NCI-H345 (cell line): ENCODE data around the gene NTM.

ENCODE experiments used
- DNase-seq: peaks from one replicate; lab custom pipeline; 2025; lab: John Stamatoyannopoulos, UW

NTM gene

DNA sequence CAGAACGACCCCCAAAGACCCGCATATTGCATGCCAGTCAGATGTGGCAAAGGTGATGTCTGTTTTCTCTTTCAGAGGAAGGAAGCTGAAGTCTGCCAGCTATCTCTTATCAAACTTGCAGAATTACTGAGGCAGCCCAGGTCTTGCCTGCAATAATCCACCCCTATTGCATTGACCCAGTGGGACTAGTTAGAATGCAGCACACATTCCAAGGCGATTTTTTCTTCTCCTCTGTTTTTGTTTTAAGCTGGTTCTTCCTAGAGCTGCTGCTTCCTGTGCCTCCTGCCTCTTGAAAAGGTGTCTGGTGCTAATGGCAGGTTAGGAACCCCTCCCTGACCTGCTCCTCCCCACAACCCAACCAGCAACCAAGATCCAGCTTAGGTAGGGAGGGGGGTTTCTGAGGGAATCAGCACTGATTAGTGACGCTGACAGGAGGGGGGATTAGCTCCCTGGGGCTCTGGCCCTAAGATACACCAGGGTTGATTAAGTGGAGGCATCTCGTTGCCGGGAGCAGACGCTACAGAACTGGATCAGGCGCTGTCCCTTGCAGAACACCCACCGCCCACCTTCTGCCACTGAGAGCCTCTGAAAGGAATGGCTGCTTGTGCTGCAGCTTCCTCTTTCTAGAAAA lies 2.8 kb downstream of the NTM start:
- no peak for DNase-seq

DNA sequence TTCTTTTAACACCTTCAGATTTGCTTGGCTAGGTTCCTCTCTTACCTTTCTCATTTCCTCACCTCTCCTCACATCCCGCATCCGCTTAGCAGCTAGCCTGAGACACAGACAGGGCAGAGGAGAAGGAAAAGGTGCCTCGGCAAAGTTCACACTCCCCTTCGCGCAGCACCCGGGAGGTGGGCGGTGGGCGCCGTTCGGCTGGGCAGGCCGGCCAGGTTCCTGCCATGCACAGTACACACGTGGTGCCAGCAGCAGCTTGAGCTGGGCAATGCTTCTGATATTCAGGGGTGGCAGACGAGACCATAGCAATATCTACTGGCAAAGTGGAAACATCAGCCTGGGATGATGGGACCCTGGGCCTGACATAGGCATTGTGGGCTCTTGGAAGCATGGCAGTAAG lies 3.3 kb downstream of the NTM start:
- no peak for DNase-seq

DNA sequence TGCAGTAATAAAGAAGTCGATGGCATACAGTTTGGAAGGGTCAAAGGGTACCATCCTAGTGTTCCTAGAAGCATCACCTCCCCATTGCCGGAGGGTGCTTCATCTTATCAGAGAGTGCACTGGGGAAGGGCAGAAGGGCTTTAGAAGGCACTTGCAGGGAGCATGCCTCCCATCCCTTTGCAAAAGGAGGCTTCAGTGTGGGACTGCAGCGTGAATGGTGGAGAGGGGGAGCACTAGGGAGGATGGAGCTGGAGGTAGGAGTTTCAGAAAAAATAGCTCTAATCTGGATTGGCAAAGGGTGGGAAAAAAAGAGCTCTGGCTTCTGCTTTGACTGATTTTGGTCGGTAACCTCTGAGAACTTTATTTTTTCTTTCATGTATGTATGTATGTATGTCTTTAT lies 5.0 kb downstream of the NTM start:
- no peak for DNase-seq

DNA sequence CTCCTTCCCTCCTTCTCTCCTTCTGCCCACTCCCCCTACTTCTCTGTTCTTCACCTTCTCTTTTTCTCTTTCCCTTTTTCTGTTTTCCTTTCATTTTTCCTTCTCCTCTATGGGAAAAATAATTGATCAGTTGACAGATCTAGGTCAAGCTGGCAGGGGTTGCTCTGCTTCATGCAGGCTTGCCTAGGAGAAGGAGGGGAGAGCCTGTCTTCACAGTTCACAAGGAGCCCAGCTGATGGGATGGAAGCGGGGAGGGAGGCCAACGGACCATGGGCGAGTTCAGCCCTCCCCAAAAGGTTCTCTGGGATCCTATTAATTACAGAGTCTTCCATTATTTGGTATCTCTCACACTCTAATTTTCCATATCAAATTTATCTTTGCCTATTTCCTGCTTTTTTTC lies 5.5 kb downstream of the NTM start:
- DNase-seq, result no peak

DNA sequence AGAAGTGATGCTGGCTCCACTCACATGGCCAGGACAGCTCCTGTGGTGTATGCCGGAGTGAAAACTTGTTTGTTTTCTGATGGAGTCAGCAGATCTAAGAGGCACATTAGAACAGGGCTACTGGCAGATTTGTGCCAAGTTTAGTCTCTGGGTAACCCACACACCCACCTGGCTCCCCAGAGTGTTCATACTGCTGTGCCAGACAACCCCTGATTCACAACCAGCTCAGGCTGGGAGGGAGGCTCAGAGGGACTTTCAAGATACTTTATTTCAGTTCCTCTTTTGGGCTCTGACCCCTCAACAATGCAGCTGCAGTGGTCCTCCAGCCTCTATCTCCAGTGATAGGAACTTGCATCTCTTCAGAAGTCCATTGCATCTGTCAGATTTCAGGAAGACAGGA lies 8.5 kb downstream of the NTM start:
- DNase-seq, result no peak

DNA sequence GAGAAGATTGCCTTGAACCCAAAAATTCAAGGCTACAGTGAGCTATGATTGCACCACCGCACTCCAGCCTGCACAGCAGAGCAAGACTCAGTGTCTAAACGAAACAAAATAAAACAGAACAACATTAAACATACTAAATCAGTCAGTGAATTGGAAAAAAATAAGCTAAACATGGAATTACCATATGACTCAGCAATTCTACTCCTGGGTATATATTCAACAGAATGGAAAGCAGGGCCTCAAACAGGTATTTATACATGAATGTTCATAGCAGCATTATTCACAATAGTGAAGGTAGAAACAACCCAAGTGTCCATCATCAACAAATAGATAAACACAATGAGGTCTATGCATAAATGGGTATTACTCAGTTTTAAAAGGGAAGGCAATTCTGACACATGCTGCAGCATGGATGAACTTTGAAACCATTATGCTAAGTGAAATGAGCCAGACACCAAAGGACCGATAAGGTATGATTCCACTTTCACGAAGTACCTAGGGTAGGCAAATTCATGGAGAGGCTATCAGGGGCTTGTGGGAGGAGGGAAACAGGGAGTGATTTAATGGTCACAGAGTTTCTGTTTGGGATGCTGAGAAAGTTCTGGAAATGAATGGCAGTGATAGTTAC lies 15.5 kb downstream of the NTM start:
- no peak for DNase-seq

DNA sequence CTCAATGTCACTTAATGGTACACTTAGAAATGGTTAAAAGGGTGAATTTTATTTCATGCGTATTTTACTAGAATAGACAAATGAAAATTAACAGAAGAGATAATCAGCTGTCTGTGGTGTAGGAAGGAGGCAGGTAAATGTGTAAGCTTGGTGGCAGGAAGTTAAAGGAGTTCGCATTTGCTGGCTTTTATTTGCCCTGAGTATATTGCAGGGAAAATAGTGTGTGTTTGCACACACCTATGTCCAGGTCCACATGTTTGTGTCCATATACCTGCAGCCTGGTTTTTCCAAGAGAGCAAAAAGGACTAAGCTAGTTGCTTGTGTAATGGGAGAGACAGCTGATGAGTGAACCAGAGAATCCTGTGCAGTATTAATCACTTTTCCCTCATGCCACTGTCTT lies 16.0 kb downstream of the NTM start:
- DNase-seq, result no peak

DNA sequence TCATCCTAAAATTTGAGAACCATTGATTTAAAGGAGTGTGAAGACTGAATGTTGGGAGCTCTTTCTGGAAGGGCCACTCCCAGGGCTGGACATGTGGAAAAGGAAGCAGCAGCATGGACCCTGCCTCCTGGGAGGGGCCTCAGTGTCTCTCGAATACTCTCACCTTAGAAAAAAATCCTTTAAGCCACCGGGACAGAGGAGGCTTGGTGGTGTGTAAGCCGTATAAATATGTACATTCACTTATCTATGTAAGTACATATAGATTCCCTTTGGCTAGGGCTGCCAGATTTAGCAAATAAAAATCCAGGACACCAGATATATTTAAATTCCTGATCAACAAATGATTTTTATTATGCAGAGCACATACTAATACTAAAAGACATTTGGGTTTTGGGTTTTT lies 17.6 kb downstream of the NTM start:
- no peak for DNase-seq

DNA sequence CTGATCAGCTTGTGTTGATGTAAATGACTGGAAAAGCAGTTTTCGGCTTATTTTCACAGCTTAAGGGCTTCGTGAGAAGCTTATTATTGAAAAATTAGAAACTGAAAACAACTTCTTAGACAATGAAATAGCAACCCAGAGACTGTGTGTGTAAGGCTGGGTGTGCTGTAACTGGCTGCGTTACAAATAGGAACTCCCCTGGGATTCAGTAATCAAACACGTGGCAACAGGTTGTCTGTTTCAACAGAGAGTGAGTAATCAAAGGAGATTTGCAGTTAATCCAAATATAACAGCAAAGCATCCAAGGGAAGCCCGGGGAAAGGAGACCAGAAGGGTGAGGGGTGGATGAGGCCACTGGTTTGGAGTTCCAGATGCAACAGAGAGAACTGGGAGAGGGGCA lies 19.2 kb downstream of the NTM start:
- DNase-seq, result no peak

DNA sequence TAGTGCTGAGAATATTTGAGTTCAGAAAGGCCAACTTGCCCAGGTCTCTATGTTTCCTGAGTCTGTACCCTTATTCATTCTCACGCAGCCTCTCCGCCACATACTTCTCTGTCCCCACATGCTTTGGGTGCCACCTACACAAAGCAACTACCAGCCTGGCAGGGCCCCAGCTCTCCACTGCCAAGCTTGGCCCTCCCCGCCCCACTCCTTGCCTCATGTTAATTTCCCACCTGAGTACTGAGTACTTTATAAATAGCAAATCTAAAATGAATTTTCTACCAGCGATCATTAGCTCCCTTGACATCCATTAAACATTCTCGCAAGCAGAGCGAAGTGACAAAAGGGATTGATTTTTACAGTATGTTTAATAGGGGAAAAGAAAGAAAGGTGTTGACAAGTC lies 20.8 kb downstream of the NTM start:
- no peak for DNase-seq

DNA sequence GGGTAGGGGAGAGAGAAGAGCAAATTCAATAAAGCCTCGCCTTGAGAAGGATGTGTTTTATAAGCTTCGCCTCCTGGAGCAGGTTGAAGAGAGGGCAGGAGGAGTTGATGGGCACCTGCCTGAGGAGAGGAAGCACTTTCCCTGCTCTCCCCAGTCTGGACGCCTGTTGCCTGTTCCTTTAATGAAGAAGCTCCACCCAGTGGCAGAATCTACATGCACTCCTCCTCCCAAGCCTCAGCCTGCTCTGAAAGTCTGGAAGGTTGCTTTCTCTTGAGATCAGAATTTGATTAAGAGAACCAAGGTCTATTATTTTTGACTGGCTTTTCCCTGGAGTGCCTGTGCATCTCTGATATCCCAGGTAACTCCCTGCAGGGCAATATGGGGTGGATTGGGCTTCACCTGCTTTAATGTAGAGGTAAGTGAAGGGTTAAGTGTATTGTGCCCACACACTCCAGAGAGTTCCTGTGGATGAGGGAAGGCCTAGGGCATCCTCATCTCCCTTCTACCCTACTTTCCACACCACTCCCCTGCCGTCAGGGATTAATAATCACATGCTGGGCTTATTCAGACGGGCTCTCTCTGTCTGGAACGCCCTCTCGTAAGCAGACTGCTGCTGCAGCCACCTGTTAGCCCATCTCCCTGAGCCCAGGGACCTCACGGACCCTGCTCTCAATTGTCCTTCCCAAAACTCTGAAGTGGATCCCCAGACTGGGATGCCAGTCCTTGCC lies 22.3 kb downstream of the NTM start:
- DNase-seq, result no peak

DNA sequence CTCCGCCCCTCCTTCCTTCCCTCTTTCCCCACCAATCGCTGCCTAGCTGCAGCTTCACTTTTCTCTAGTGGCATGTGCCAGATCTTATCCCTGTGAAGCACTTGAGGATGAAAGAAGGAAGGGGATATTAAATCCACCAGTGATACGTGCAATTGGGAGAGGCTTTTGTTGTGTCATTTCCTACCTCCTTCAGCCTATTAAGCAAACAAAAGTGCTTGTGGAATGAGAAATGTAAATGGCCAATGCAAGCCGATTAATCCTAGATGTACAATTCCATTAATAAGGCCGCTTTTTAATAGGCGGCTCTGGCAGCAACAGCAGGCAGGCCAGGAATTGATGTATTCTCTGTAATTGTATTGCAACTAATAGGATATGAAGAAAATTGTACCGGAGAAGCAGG lies 23.3 kb downstream of the NTM start:
- DNase-seq, result no peak

DNA sequence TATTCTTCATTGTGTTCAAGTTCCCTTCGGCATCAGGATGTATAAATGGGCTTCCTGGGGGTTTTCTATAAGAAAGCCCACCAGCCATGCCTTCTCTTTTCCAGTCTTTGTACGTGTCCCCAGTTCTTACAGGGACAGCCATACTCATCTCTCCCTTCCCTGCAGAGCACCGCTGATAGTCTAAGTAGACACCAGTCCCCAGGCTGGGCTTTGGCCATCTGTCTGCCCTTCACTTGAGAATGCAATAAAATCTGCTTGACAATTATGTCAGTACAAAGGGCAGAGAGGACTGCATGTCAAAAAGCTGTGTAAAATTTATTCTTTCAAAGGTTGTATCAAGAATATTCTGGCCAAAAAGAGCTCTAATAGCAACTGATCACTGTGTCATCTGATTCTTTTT lies 27.3 kb downstream of the NTM start:
- no peak for DNase-seq

DNA sequence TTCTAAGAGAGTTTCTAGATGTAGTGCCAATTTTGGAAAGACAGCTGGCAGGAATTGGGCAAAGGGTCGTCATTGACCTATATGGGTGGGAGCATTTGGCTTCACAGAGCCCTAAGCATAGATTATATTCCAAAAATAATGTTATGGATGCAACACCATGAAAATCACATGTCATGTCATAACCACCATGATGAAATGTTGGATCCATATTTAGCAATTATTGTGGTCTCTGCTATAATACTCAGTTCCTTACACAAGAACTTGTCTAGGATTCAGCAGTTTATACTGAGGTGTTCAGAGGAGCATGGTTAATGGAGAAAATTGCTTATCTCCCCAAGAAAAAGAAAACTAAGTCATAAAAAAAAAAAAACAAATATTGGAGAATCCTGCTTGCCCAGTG lies 31.6 kb downstream of the NTM start:
- no peak for DNase-seq

DNA sequence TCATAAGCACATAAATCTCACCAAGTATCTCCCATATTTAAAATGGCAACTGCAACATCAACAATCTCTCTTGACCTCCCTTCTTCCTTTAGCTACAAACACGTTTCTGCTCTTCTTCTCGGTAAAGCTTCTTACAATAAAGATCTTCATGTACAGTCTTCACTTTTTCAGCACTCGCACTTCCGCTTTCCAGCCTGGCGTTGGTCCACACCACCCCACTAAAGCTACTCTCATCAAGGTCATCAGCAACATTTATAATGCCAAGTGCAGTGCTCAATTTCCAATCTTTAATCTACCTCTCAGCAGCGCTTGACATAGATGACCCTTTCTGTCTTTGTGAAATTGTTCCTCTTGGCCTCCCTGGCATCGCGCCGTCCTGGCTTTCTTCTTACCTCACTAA lies 33.6 kb downstream of the NTM start:
- no peak for DNase-seq

DNA sequence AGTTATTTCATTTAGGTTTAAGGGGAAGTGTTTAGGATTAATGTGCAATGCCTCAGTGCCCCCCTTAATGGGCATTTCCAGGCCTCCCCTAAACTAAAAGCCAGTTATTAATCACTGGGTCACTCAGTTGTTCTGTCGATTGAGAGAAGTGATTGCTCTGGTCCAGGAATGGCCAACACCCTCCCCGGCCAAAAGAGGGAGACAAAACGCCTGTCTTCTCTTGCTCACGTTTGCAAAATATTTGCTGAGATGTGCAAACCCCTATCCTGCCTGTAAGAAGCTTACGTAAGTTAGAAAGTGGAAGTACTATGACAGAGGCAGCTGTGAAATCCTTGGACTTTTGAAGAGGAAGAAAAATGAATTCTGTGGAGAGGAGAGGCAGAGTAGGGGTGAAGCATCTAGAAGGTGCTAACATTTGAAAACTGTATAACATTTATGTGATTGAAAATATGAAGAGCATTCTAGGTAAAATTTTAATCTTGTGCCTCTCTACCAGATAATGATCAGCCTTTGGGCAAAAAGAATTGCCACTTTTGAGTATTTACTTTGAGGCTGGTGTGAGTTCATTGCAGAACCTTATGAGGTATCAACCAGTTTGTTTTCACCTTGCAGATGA lies 37.7 kb downstream of the NTM start:
- DNase-seq, result no peak

DNA sequence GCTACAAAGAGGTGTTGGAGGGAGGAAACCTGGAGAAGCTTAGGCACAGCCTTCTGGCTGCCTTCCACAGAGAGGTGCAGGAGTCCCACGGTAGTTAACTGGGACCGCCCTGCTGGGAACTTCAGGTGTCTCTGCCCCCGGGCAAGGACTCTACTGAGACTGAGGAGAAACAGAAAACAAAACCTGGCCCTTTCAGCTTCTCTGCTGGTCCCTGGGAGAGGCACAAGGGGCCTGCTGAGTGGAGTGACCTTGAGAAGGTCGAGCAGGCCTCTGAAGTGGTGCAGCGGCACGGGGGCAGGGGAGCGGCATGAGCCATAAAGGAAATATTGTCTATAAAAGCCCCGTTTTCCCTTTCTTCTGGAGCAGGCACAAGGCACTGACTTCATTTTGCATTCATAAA lies 38.9 kb downstream of the NTM start:
- no peak for DNase-seq

DNA sequence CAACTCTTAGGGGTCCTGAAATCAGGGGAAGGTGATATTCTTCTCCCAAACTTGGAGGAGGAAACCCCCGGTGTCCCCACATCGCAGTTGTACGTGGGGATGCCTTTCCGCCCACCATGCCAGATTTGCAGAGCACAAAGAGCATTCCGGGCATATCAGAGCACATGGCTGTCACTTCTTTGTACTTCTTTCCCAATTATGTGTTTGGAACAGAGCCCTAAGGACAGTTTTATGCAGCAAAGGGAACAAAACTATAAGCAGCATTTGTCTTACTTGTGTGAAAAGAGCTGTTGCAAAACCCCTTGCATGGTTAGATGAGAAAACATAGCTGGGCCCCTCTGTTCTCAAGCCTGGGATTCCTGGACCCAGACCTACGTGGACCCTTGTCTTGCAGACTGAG lies 41.2 kb downstream of the NTM start:
- no peak for DNase-seq

DNA sequence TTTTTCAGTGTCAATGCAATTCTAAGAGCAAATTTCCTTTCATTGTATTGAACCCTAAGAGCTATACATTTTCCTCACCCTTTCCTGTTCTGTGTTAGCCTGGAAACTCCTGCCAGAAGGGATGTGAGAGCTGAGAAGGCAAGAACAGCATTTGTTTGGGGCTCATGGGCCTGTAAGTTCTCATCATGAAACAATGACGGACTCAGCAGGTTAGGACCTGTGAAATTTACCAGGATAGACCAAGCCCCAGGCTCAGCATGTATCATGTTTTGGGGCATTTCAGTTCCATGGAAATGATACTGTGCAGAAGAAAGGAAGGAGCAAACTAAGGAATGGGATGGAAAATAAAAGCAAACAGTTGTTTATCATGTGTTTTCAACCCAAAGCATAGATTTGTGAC lies 41.6 kb downstream of the NTM start:
- no peak for DNase-seq

DNA sequence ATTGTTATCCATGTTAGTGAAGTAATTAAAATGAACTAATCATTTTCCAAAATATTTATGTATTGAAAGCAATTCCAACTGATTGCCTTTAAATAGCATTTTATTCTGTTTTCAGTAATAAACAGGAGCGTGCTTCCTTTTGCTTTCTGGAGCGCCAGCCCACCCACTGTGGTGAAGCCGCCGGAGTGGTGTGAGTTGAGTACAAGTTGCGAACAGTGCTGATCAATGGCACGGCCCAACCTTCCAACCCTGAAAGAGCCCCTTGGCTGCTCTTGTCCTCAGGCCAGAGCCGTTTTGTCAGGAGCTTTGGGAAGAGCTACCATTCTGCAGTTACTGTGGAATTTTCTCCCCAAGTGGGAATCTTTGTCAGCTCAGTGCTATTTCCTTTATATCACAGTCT lies 42.8 kb downstream of the NTM start:
- DNase-seq, result no peak

DNA sequence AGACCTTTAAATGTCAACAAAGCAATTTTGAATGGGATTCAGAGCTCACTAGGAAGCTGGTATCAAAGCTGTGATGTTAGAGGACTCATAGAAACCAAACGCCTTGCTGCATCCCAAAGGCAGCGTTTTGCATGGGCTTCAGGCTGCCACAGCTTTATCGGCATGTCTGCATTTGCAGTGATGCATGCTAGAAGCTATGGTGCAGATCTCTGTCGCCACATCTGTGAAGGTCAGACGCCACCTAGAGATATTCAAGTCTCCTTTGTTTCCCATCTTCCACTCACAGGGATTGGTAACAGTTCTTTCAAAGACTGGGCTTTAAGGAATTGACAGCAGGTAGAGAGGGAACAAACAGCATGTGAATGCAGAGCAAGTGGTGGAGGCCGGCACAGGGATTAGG lies 47.8 kb downstream of the NTM start:
- DNase-seq, result no peak

DNA sequence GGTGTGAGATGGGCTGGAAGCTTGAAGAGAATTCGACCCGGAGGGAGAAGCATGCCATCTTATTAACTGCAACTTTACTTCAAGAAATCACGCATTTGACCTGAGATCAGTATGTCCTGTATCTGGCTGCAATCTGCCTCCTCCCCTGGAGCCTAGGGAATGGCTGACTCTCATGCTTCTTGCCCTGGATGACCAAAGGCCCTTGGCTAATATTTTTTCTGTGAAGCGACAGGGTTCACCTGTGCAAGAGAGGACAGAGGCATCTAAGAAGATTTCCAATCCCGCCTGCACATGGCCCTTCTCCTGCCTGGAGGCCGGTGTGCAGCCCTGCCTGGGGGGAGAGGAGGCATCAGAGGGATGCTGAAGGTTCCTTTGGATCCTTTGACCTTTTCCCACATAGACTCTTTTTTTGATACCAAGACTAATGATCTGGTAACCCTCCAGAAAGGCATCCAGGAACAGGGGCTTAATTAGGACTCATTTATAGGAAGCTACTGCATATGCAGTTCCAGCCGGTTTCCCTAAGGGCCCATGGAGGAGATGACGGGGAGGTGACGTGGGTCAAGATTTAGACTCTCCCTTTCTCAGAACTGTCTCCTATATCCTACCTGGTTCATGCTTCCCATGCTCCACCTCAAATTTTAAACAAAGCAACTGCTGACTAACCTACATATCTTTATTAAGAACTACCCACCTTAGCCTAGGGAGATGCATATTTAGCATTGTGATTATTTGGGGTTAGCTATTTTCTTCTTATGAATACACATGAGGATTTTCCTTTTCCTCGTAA lies 50.8 kb downstream of the NTM start:
- no peak for DNase-seq

DNA sequence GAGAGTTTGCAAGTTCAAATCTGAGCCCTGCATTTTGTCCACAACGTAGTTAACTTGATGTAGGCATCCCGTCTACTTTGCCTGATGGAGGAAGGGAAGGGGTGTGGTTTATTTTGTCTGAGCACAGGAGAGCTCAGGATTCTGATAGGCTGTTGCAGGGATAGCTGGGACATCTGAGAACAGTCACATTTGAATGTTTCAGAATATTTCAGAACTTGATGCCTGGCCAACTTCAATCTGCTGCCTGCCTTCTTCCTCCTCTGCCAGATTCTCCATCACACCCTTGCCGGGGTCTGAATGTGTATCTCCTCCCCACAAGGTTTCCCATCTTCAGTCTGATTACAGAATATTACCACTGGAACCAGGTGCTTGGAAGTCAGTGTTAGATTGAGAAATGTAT lies 51.6 kb downstream of the NTM start:
- DNase-seq, result no peak
